Measurements from ENCODE around the gene SULT2B1.

- TF ChIP-seq POLR2A (IDR thresholded peaks at IDR 0.05; ENCODE audit: low read length), result no peak
- no peak for TF ChIP-seq GATA1 (IDR thresholded peaks at IDR 0.05; ENCODE audit: low read depth, low read length)
Measured at GRCh38 chr19:48595171-48595570, 43.2 kb downstream of the SULT2B1 start.

Measured in erythroblast (primary cell).